Astrocyte (in vitro differentiated cells and primary cell): Measurements from ENCODE around the gene OPRL1. TPM values are rescaled to one million over a fixed set of nuclear protein-coding genes. Genes with fewer than 3 reads are reported as not detected.

Experiments used
- DNase-seq: peaks from one replicate; pipeline ENCODE4 v3.0.0-alpha.2; 2010; ENCODE audit warnings: low read depth
- FAIRE-seq: peaks from 2 replicates; lab custom pipeline; 2011; peaks lifted over from hg19 to GRCh38; lab: Jason Lieb, UNC
- H2AFZ ChIP-seq: 2 replicates; pipeline ENCODE4 v1.6.0; 2012; ENCODE audit warnings: low read depth, low read length, inconsistent platforms
- H3K27ac ChIP-seq: 2 replicates; pipeline ENCODE4 v1.5.1; 2011; ENCODE audit warnings: low read depth, low read length, inconsistent platforms
- H3K27me3 ChIP-seq: 2 replicates; pipeline ENCODE4 v1.6.0; 2011; ENCODE audit warnings: low read length, inconsistent platforms; ENCODE audit not compliant: insufficient read depth
- H3K36me3 ChIP-seq: 2 replicates; pipeline ENCODE4 v1.5.1; 2011; ENCODE audit warnings: low read length, inconsistent platforms; ENCODE audit not compliant: insufficient read depth
- H3K4me1 ChIP-seq: 2 replicates; pipeline ENCODE4 v1.5.1; 2011; ENCODE audit warnings: low read length, inconsistent platforms; ENCODE audit not compliant: insufficient read depth
- H3K4me2 ChIP-seq: 2 replicates; pipeline ENCODE4 v1.6.0; 2012; ENCODE audit warnings: low read length, inconsistent platforms
- H3K4me3 ChIP-seq: 2 replicates; pipeline ENCODE4 v1.5.1; 2011; ENCODE audit warnings: low read depth, mild to moderate bottlenecking, low read length, inconsistent platforms; ENCODE audit not compliant: insufficient read depth
- H3K79me2 ChIP-seq: 2 replicates; pipeline ENCODE4 v1.6.0; 2012; ENCODE audit warnings: mild to moderate bottlenecking, low read length, inconsistent platforms; ENCODE audit not compliant: insufficient read depth
- H3K9ac ChIP-seq: 2 replicates; pipeline ENCODE4 v1.6.0; 2012; ENCODE audit warnings: mild to moderate bottlenecking, low read length, inconsistent platforms
- H3K9me3 ChIP-seq: 2 replicates; pipeline ENCODE4 v1.5.1; 2012; ENCODE audit warnings: low read depth, mild to moderate bottlenecking, low read length, inconsistent platforms; ENCODE audit not compliant: insufficient read depth
- H4K20me1 ChIP-seq: 2 replicates; pipeline ENCODE4 v1.6.0; 2012; ENCODE audit warnings: low read length, inconsistent platforms; ENCODE audit not compliant: insufficient read depth
- H3K27ac Mint-ChIP-seq: one replicate; pipeline ENCODE4 v1.8.0; 2021; ENCODE audit warnings: mild to moderate bottlenecking, mixed read lengths; ENCODE audit not compliant: unreplicated experiment
- H3K27me3 Mint-ChIP-seq: one replicate; pipeline ENCODE4 v1.8.0; 2021; ENCODE audit warnings: low read depth, mixed read lengths; ENCODE audit not compliant: unreplicated experiment
- H3K36me3 Mint-ChIP-seq: one replicate; pipeline ENCODE4 v1.8.0; 2021; ENCODE audit warnings: low read depth, mixed read lengths; ENCODE audit not compliant: unreplicated experiment
- H3K4me1 Mint-ChIP-seq: one replicate; pipeline ENCODE4 v1.8.0; 2021; ENCODE audit warnings: low read depth, mixed read lengths; ENCODE audit not compliant: unreplicated experiment
- H3K4me3 Mint-ChIP-seq: one replicate; pipeline ENCODE4 v1.8.0; 2021; ENCODE audit warnings: mild to moderate bottlenecking, moderate library complexity, mixed read lengths; ENCODE audit not compliant: unreplicated experiment
- H3K9me3 Mint-ChIP-seq: one replicate; pipeline ENCODE4 v1.8.0; 2021; ENCODE audit warnings: mild to moderate bottlenecking, mixed read lengths; ENCODE audit not compliant: unreplicated experiment
- EZH2 ChIP-seq: IDR thresholded peaks from 2 replicates; pipeline ENCODE4 v1.6.1; 2012; ENCODE audit warnings: mild to moderate bottlenecking, low read length, inconsistent platforms; ENCODE audit not compliant: insufficient read depth
- total RNA-seq: library from RNA; stranded (reverse); gene quantifications from 2 replicates; pipeline ENCODE4 v1.2.1, GENCODE V29; 2021
- TF ChIP-seq, protein P1 (sequence below): IDR thresholded peaks from 2 replicates; pipeline ENCODE4 v1.5.1; 2011; ENCODE audit warnings: low read depth, mild to moderate bottlenecking, inconsistent platforms, low read length, moderate library complexity; ENCODE audit not compliant: insufficient read depth

The OPRL1 gene
- total RNA-seq, 1 donor from 2014 or later, result 2.8 TPM

DNA sequence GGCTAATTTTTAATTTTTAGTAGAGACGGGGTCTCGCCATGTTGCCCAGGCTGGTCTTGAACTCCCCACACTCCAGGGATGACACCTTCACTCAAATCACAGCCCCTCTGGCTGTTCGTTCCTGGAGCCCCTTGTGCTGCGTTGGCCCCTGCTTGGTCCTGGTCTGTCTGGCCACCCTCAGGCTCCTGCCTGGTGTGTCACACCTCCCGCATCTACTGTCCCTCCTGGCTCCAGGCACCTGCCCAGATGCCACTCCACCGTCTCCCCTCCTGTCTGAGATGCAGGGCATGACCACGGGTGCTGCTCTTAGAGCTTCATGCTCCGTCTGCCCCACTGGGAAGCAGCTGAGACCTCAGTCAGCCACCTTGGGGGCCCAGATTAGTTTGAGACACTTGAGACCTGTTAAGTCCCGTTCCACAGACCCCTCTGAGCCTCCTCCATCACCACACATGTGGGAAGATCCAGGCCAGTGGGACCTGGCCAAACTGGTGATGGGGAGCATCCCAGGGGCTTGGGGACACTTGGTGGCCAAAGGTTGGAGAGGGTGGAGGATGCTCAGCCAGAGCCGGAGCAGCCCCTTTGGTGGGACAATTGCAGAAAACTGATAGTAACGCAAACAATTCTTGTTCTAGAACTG lies 49.4 kb downstream of the OPRL1 start:
- Mint-ChIP-seq H3K4me1 (no peaks in the 10 kb centered on the region), H3K4me3 (no peak overlapping the region), H3K27me3 (peaks cover 31% of the 10 kb centered on the region), H3K27ac (no peak overlapping the region), H3K9me3 (peaks cover 10% of the 10 kb centered on the region), H3K36me3 (no peaks in the 10 kb centered on the region)
- Histone ChIP-seq H3K9me3 (no peaks in the 10 kb centered on the region), H4K20me1 (no peaks in the 10 kb centered on the region), H3K9ac (no peak overlapping the region), H2AFZ (no peak overlapping the region), H3K79me2 (no peaks in the 10 kb centered on the region), H3K27me3 (peaks cover 10% of the 10 kb centered on the region), H3K4me3 (no peak overlapping the region), H3K4me1 (no peaks in the 10 kb centered on the region), H3K4me2 (no peak overlapping the region), H3K27ac (no peak overlapping the region), H3K36me3 (no peaks in the 10 kb centered on the region)
- TF ChIP-seq, protein P1, sequence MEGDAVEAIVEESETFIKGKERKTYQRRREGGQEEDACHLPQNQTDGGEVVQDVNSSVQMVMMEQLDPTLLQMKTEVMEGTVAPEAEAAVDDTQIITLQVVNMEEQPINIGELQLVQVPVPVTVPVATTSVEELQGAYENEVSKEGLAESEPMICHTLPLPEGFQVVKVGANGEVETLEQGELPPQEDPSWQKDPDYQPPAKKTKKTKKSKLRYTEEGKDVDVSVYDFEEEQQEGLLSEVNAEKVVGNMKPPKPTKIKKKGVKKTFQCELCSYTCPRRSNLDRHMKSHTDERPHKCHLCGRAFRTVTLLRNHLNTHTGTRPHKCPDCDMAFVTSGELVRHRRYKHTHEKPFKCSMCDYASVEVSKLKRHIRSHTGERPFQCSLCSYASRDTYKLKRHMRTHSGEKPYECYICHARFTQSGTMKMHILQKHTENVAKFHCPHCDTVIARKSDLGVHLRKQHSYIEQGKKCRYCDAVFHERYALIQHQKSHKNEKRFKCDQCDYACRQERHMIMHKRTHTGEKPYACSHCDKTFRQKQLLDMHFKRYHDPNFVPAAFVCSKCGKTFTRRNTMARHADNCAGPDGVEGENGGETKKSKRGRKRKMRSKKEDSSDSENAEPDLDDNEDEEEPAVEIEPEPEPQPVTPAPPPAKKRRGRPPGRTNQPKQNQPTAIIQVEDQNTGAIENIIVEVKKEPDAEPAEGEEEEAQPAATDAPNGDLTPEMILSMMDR, result no peak
- no peak for TF ChIP-seq EZH2
- DNase-seq (no peak), FAIRE-seq (no peak)

GRCh38 chr20:64130271-64130670 lies 50.4 kb downstream of the OPRL1 start:
- no peaks in the 10 kb centered on the region for H4K20me1 ChIP-seq
- Mint-ChIP-seq H3K27ac (no peak overlapping the region), H3K4me3 (no peak overlapping the region), H3K36me3 (no peaks in the 10 kb centered on the region), H3K27me3 (peaks cover 23% of the 10 kb centered on the region), H3K4me1 (no peaks in the 10 kb centered on the region), H3K9me3 (peaks cover 9% of the 10 kb centered on the region)
- no peak overlapping the region for H3K4me2 ChIP-seq
- no peaks in the 10 kb centered on the region for H3K79me2 ChIP-seq
- H3K27me3 ChIP-seq, result peaks cover 7% of the 10 kb centered on the region
- no peak overlapping the region for H2AFZ ChIP-seq
- H3K4me3 ChIP-seq, result no peak overlapping the region
- H3K36me3 ChIP-seq, result no peaks in the 10 kb centered on the region
- H3K9me3 ChIP-seq, result no peaks in the 10 kb centered on the region
- TF ChIP-seq EZH2, result no peak
- TF ChIP-seq, protein P1, result no peak
- H3K27ac ChIP-seq, result no peak overlapping the region
- DNase-seq, result no peak
- H3K9ac ChIP-seq, result no peak overlapping the region
- FAIRE-seq, result no peak
- H3K4me1 ChIP-seq, result no peaks in the 10 kb centered on the region

GRCh38 chr20:64130876-64131275 lies 51.0 kb downstream of the OPRL1 start:
- no peaks in the 10 kb centered on the region for H3K4me1 ChIP-seq
- no peak overlapping the region for H2AFZ ChIP-seq
- H3K79me2 ChIP-seq, result no peaks in the 10 kb centered on the region
- Mint-ChIP-seq H3K36me3 (no peaks in the 10 kb centered on the region), H3K27ac (no peak overlapping the region), H3K4me3 (no peak overlapping the region), H3K27me3 (peaks cover 23% of the 10 kb centered on the region), H3K4me1 (no peaks in the 10 kb centered on the region), H3K9me3 (peaks cover 9% of the 10 kb centered on the region)
- H3K9me3 ChIP-seq, result no peaks in the 10 kb centered on the region
- H3K27me3 ChIP-seq, result peaks cover 7% of the 10 kb centered on the region
- H3K9ac ChIP-seq, result no peak overlapping the region
- DNase-seq, result no peak
- no peak overlapping the region for H3K4me2 ChIP-seq
- no peak for TF ChIP-seq EZH2
- TF ChIP-seq, protein P1, result no peak
- no peaks in the 10 kb centered on the region for H3K36me3 ChIP-seq
- no peak for FAIRE-seq
- H3K4me3 ChIP-seq, result no peak overlapping the region
- no peaks in the 10 kb centered on the region for H4K20me1 ChIP-seq
- no peak overlapping the region for H3K27ac ChIP-seq
